ENCODE results near the gene WDR93. TPM values are rescaled to one million over a fixed set of nuclear protein-coding genes. Genes with fewer than 3 reads are reported as not detected.

Gene WDR93
- polyA plus RNA-seq, 2 of the 4 experiments (the other 2 are of a cell fraction), result 0.10 to 0.26 TPM

GRCh38 chr15:89647191-89647851 is 43.3 kb upstream of the WDR93 start:
- WGBS (ENCODE audit: missing lambda C conversion rate), result 35% methylated on average over 25 of the region's 25 CpGs
- POLR2A ChIA-PET, result no interaction called here
- H3K4me1 ChIP-seq, result no peaks in the 10 kb centered on the region
- peak overlapping the region in 1 of 2 experiments; percentile 39; a peak in 1 of 6 replicates for H3K27ac ChIP-seq
- H3K9me3 ChIP-seq, result no peaks in the 10 kb centered on the region
- ATAC-seq, result peak; percentile 87 to 96
- CTCF ChIA-PET, result interaction anchor here (0.6 to 7.2 kb wide), 41 partner anchors 14 to 442 kb away, joined by 3 to 126 read pairs (median 4); partner anchors contain the start of genes MESP1, PEX11A, PLIN1 and RHCG
- peak overlapping the region; percentile 64 for H3K4me2 ChIP-seq
- peak; percentile 73 to 94 for DNase-seq (ENCODE audit: low read depth in 1 of 2, low spot score in 1 of 2)
- H3K4me3 ChIP-seq, result no peak overlapping the region
- FAIRE-seq, result peak; percentile 92
- peak; percentile 57 for TF ChIP-seq RAD21 (conservative IDR thresholded peaks at IDR 0.05 in 1 of 2, IDR thresholded peaks at IDR 0.05 in 1 of 2)
- TF ChIP-seq GATA3 (IDR thresholded peaks at IDR 0.05; ENCODE audit: borderline replicate concordance), result no peak
- TF ChIP-seq ZSCAN20 (CRISPR knock-in tag; IDR thresholded peaks at IDR 0.05), result no peak
- TF ChIP-seq SMC3 (IDR thresholded peaks at IDR 0.05), result peak; percentile 75
- no peak for TF ChIP-seq JUNB (IDR thresholded peaks at IDR 0.05)
- TF ChIP-seq JUN (IDR thresholded peaks at IDR 0.05), result no peak
- TF ChIP-seq FOSB (CRISPR knock-in tag; IDR thresholded peaks at IDR 0.05), result no peak
- TF ChIP-seq HDAC2 (IDR thresholded peaks at IDR 0.05), result no peak
- TF ChIP-seq HEYL (CRISPR knock-in tag; IDR thresholded peaks at IDR 0.05), result no peak
- TF ChIP-seq, protein P1, sequence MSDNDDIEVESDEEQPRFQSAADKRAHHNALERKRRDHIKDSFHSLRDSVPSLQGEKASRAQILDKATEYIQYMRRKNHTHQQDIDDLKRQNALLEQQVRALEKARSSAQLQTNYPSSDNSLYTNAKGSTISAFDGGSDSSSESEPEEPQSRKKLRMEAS (IDR thresholded peaks at IDR 0.05), result peak; percentile 25; the same call in 1 of the 2 replicates
- peak; percentile 90 for TF ChIP-seq CTCF (IDR thresholded peaks at IDR 0.05)
- no peak for TF ChIP-seq POLR2A (IDR thresholded peaks at IDR 0.05; ENCODE audit: low read length)
- no peak for TF ChIP-seq PHF8 (IDR thresholded peaks at IDR 0.05; ENCODE audit: borderline replicate concordance, low read depth)
- TF ChIP-seq, protein P2, sequence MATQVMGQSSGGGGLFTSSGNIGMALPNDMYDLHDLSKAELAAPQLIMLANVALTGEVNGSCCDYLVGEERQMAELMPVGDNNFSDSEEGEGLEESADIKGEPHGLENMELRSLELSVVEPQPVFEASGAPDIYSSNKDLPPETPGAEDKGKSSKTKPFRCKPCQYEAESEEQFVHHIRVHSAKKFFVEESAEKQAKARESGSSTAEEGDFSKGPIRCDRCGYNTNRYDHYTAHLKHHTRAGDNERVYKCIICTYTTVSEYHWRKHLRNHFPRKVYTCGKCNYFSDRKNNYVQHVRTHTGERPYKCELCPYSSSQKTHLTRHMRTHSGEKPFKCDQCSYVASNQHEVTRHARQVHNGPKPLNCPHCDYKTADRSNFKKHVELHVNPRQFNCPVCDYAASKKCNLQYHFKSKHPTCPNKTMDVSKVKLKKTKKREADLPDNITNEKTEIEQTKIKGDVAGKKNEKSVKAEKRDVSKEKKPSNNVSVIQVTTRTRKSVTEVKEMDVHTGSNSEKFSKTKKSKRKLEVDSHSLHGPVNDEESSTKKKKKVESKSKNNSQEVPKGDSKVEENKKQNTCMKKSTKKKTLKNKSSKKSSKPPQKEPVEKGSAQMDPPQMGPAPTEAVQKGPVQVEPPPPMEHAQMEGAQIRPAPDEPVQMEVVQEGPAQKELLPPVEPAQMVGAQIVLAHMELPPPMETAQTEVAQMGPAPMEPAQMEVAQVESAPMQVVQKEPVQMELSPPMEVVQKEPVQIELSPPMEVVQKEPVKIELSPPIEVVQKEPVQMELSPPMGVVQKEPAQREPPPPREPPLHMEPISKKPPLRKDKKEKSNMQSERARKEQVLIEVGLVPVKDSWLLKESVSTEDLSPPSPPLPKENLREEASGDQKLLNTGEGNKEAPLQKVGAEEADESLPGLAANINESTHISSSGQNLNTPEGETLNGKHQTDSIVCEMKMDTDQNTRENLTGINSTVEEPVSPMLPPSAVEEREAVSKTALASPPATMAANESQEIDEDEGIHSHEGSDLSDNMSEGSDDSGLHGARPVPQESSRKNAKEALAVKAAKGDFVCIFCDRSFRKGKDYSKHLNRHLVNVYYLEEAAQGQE (IDR thresholded peaks at IDR 0.05), result no peak
- no peak for TF ChIP-seq SREBF2 (IDR thresholded peaks at IDR 0.05)
- no peak for TF ChIP-seq HOXA7 (CRISPR knock-in tag; IDR thresholded peaks at IDR 0.05)
- TF ChIP-seq E2F6 (IDR thresholded peaks at IDR 0.05; ENCODE audit: borderline replicate concordance, low read depth), result no peak

GRCh38 chr15:89648106-89649012 is 42.3 kb upstream of the WDR93 start:
- DNase-seq (ENCODE audit: low read depth in 1 of 2, low spot score in 1 of 2) (no peak), FAIRE-seq (no peak), ATAC-seq (no peak)
- CTCF ChIA-PET, result interaction anchor here (0.6 to 7.2 kb wide), 28 partner anchors 13 to 439 kb away, joined by 3 to 126 read pairs (median 6); partner anchors contain the start of genes PEX11A, RHCG and WDR93
- POLR2A ChIA-PET, result no interaction called here
- 96% methylated on average over 94 of the region's 102 CpGs for WGBS (ENCODE audit: missing lambda C conversion rate)
- Histone ChIP-seq H3K4me1 (no peaks in the 10 kb centered on the region), H3K9me3 (no peaks in the 10 kb centered on the region), H3K4me2 (no peak overlapping the region), H3K4me3 (no peak overlapping the region), H3K27ac (no peak overlapping the region)
- TF ChIP-seq ATOH8 (CRISPR knock-in tag; IDR thresholded peaks at IDR 0.05; ENCODE audit: low read depth) (no peak), RAD21 (conservative IDR thresholded peaks at IDR 0.05 in 1 of 2, IDR thresholded peaks at IDR 0.05 in 1 of 2) (no peak), GATA3 (IDR thresholded peaks at IDR 0.05; ENCODE audit: borderline replicate concordance) (no peak), KDM5A (IDR thresholded peaks at IDR 0.05) (no peak)
- TF ChIP-seq, protein P3, sequence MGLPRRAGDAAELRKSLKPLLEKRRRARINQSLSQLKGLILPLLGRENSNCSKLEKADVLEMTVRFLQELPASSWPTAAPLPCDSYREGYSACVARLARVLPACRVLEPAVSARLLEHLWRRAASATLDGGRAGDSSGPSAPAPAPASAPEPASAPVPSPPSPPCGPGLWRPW (IDR thresholded peaks at IDR 0.05), result no peak
- TF ChIP-seq, protein P1 (IDR thresholded peaks at IDR 0.05), result no peak

Measured in A549 (cell line).